ENCODE measurements around the gene BCAS3.

DNA sequence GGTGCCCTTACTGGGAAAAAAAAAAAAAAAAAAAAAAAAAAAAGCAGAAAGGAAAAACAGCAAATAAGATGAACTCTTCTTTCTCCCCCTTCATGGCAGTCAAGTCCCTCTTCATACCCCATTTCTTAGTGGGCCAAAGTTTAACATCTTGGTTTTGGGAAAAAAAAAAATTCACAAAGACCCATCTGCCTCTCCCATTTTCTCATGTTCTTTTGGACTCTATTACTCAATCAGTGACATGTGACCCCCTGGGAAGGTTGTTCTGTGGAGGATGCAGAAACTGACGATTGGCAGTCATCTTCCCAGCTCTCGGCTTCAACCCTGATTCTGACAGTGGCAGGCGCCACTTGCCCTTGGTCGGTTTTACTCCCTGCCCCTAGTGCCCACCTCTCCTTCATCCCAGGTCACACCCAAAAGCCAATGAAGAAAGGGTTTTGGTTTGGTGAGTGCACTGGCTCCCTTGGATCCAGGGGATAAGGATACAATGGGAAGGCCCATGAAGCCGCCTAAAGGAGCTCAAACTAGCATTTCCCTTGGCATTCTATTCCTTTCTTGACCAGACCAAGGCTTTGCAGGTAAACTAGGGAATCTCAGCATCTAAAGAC is 661.3 kb downstream of the BCAS3 start:
- TF ChIP-seq CTCF (IDR thresholded peaks at IDR 0.05; ENCODE audit: low read depth, low read length), result no peak
- no peak for TF ChIP-seq EZH2phosphoT487 (IDR thresholded peaks at IDR 0.05; ENCODE audit: low read depth)

Data from OCI-LY3 (cell line).